H1 (cell line): ENCODE data around the gene ITGA3. TPM values are rescaled to one million over a fixed set of nuclear protein-coding genes. Genes with fewer than 3 reads are reported as not detected.

Experiments
- CTCF ChIA-PET: fragments of 300-600 bp; sonication (Branson Sonifier 250); formaldehyde crosslinking; loops from one replicate; lab custom pipeline; 2021; ENCODE audit not compliant: partially characterized antibody; lab: Charles Lee
- POLR2A ChIA-PET: fragments of 300-600 bp; sonication (Branson Sonifier 250); formaldehyde crosslinking; loops from one replicate; lab custom pipeline; 2021; ENCODE audit warnings: inconsistent platforms; ENCODE audit not compliant: partially characterized antibody; lab: Charles Lee
- DNase-seq, 2 experiments: peaks; one replicate each; pipeline versions ENCODE4 v3.0.0 to v3.0.0-alpha.2; 2010 to 2022; ENCODE audit warnings: low spot score in 2 of 2, low read depth in 1 of 2, mixed read lengths in 1 of 2
- FAIRE-seq: peaks from 2 replicates; lab custom pipeline; 2011; peaks lifted over from hg19 to GRCh38; lab: Jason Lieb, UNC
- H2AFZ ChIP-seq: 2 replicates; pipeline ENCODE4 v1.8.1; 2012; ENCODE audit warnings: low read length, inconsistent platforms
- H2AK5ac ChIP-seq: 2 replicates; pipeline ENCODE4 v1.6.1; 2013; ENCODE audit warnings: low read depth, low read length
- H2BK120ac ChIP-seq: replicated peaks from 2 replicates; pipeline ENCODE3; 2013; ENCODE audit warnings: low read depth, low read length, inconsistent platforms
- H2BK12ac ChIP-seq: 2 replicates; pipeline ENCODE4 v1.6.1; 2013; ENCODE audit warnings: low read depth, low read length
- H2BK15ac ChIP-seq: 2 replicates; pipeline ENCODE4 v1.6.1; 2013; ENCODE audit warnings: low read length
- H2BK20ac ChIP-seq: 2 replicates; pipeline ENCODE4 v1.6.1; 2013; ENCODE audit warnings: low read length
- H2BK5ac ChIP-seq: 2 replicates; pipeline ENCODE4 v1.6.1; 2013; ENCODE audit warnings: low read depth, low read length
- H3K14ac ChIP-seq: 2 replicates; pipeline ENCODE4 v1.6.1; 2013; ENCODE audit warnings: inconsistent platforms; ENCODE audit not compliant: insufficient read length
- H3K18ac ChIP-seq: 2 replicates; pipeline ENCODE4 v1.6.1; 2013; ENCODE audit warnings: low read length; ENCODE audit errors: extremely low read depth
- H3K23ac ChIP-seq: 2 replicates; pipeline ENCODE4 v1.6.1; 2013; ENCODE audit warnings: inconsistent platforms; ENCODE audit not compliant: insufficient read length
- H3K23me2 ChIP-seq: 2 replicates; pipeline ENCODE4 v1.6.1; 2013; ENCODE audit warnings: low read depth, low read length
- H3K27ac ChIP-seq: 2 replicates; pipeline ENCODE4 v1.6.1; 2011; ENCODE audit warnings: low read depth, low read length, inconsistent platforms
- H3K27me3 ChIP-seq, 4 experiments: replicated peaks in 1 of 4; 1 replicate in 1 of 4; 2 replicates in 3 of 4; pipeline versions ENCODE4 v1.6.1 to v1.8.1; 2011 to 2013; ENCODE audit warnings: low read length in 3 of 4, mild to moderate bottlenecking in 3 of 4, inconsistent platforms in 2 of 4, mixed read lengths in 2 of 4, moderate library complexity in 1 of 4; ENCODE audit not compliant: control insufficient read depth in 3 of 4, insufficient read depth in 3 of 4; ENCODE audit errors: extremely low read depth in 1 of 4
- H3K36me3 ChIP-seq, 4 experiments: 2 replicates each; pipeline versions ENCODE4 v1.6.1 to v1.8.1; 2011 to 2013; ENCODE audit warnings: mild to moderate bottlenecking in 4 of 4, low read length in 3 of 4, moderate library complexity in 2 of 4, control low read depth in 1 of 4, inconsistent platforms in 1 of 4; ENCODE audit not compliant: insufficient read depth in 4 of 4, control insufficient read depth in 2 of 4
- H3K4ac ChIP-seq: replicated peaks from 2 replicates; pipeline ENCODE3; 2013; ENCODE audit warnings: low read length, low read depth, mixed read lengths, inconsistent platforms; ENCODE audit not compliant: insufficient read length
- H3K4me1 ChIP-seq, 4 experiments: replicated peaks in 1 of 4; 1 replicate in 1 of 4; 2 replicates in 3 of 4; pipeline versions ENCODE4 v1.6.1 to v1.8.1; 2011 to 2013; ENCODE audit warnings: low read length in 3 of 4, inconsistent platforms in 2 of 4, mixed read lengths in 1 of 4; ENCODE audit not compliant: insufficient read depth in 4 of 4, control insufficient read depth in 3 of 4
- H3K4me2 ChIP-seq, 2 experiments: 2 replicates each; pipeline versions ENCODE4 v1.6.1 to v1.8.1; 2011 to 2013; ENCODE audit warnings: low read depth in 2 of 2, low read length in 2 of 2, control low read depth in 1 of 2, inconsistent platforms in 1 of 2, mild to moderate bottlenecking in 1 of 2; ENCODE audit not compliant: insufficient read depth in 1 of 2
- H3K4me3 ChIP-seq, 4 experiments: fragments of 200-600, 300-600 bp in 1 of 4; sonication (generic), shearing (Covaris generic), sonication (Bioruptor Twin) in 1 of 4; 2 replicates each; pipeline versions ENCODE4 v1.5.1 to v1.8.1; 2011 to 2016; ENCODE audit warnings: low read length in 4 of 4, low read depth in 3 of 4, control low read depth in 2 of 4, inconsistent platforms in 2 of 4, mild to moderate bottlenecking in 2 of 4, mixed read lengths in 1 of 4, moderate library complexity in 1 of 4; ENCODE audit not compliant: insufficient read depth in 2 of 4; ENCODE audit errors: extremely low read depth in 1 of 4
- H3K56ac ChIP-seq: replicated peaks from 2 replicates; pipeline ENCODE3; 2013; ENCODE audit warnings: low read depth, mild to moderate bottlenecking, mixed read lengths, low read length, inconsistent platforms; ENCODE audit not compliant: insufficient read length
- H3K79me1 ChIP-seq: 2 replicates; pipeline ENCODE4 v1.6.1; 2013; ENCODE audit warnings: low read depth, low read length, control low read depth
- H3K79me2 ChIP-seq, 2 experiments: 2 replicates each; pipeline versions ENCODE4 v1.6.1 to v1.8.1; 2012 to 2013; ENCODE audit warnings: low read length in 2 of 2, mild to moderate bottlenecking in 2 of 2, inconsistent platforms in 1 of 2; ENCODE audit not compliant: insufficient read depth in 2 of 2, control insufficient read depth in 1 of 2
- H3K9ac ChIP-seq, 4 experiments: replicated peaks in 1 of 4; 1 replicate in 1 of 4; 2 replicates in 3 of 4; pipeline versions ENCODE4 v1.6.1 to v1.8.1; 2011 to 2013; ENCODE audit warnings: low read depth in 3 of 4, low read length in 3 of 4, control low read depth in 2 of 4, mild to moderate bottlenecking in 2 of 4, moderate library complexity in 2 of 4, inconsistent platforms in 1 of 4; ENCODE audit errors: extremely low read depth in 1 of 4
- H3K9me3 ChIP-seq, 2 experiments: 2 replicates each; pipeline versions ENCODE4 v1.6.1 to v1.8.1; 2012 to 2013; ENCODE audit warnings: mild to moderate bottlenecking in 2 of 2, moderate library complexity in 2 of 2, control low read depth in 1 of 2, inconsistent platforms in 1 of 2, low read depth in 1 of 2, low read length in 1 of 2, mixed read lengths in 1 of 2; ENCODE audit not compliant: insufficient read depth in 2 of 2
- H4K20me1 ChIP-seq, 2 experiments: replicated peaks in 1 of 2; 2 replicates each; pipeline versions ENCODE3 to v1.8.1; 2011 to 2013; ENCODE audit warnings: inconsistent platforms in 2 of 2, low read length in 2 of 2, mild to moderate bottlenecking in 1 of 2; ENCODE audit not compliant: insufficient read depth in 2 of 2, control insufficient read depth in 1 of 2
- H4K5ac ChIP-seq: 2 replicates; pipeline ENCODE4 v1.6.1; 2013; ENCODE audit warnings: low read length, low read depth, mixed read lengths, inconsistent platforms; ENCODE audit not compliant: insufficient read length
- H4K8ac ChIP-seq: 2 replicates; pipeline ENCODE4 v1.8.0; 2013; ENCODE audit warnings: mild to moderate bottlenecking, moderate library complexity, low read length, inconsistent platforms; ENCODE audit not compliant: insufficient read depth; ENCODE audit errors: extremely low read depth
- H4K91ac ChIP-seq: replicated peaks from 2 replicates; pipeline ENCODE3; 2013; ENCODE audit warnings: low read length, mixed read lengths, inconsistent platforms; ENCODE audit not compliant: insufficient read length
- BACH1 ChIP-seq: IDR thresholded peaks from 2 replicates; pipeline ENCODE4 v1.6.1; 2012; ENCODE audit warnings: low read length, improper control_type of control experiment
- CEBPB ChIP-seq: IDR thresholded peaks from 2 replicates; pipeline ENCODE4 v1.6.1; 2012; ENCODE audit warnings: low read depth, low read length
- CHD1 ChIP-seq: IDR thresholded peaks from 2 replicates; pipeline ENCODE4 v1.6.1; 2012; ENCODE audit warnings: low read depth, low read length, improper control_type of control experiment
- GTF2F1 ChIP-seq: IDR thresholded peaks from 2 replicates; pipeline ENCODE4 v1.6.1; 2012; ENCODE audit warnings: low read depth, low read length, improper control_type of control experiment, borderline replicate concordance
- JUND ChIP-seq: IDR thresholded peaks from 2 replicates; pipeline ENCODE4 v1.6.1; 2011; ENCODE audit warnings: mild to moderate bottlenecking, improper control_type of control experiment, low read length
- KDM1A ChIP-seq: fragments of 200-600, 300-600 bp; sonication (generic); IDR thresholded peaks from 2 replicates; pipeline ENCODE4 v1.7.1; 2016; ENCODE audit warnings: mild to moderate bottlenecking, low read length, borderline replicate concordance
- KDM5A ChIP-seq: fragments of 200-600 bp; IDR thresholded peaks from 2 replicates; pipeline ENCODE4 v1.7.1; 2012; ENCODE audit warnings: mild to moderate bottlenecking, low read length, inconsistent platforms, mixed read lengths
- SAP30 ChIP-seq: fragments of 300-600 bp; sonication (generic); IDR thresholded peaks from 2 replicates; pipeline ENCODE4 v1.7.1; 2012; ENCODE audit warnings: low read length, moderate library complexity, mild to moderate bottlenecking, inconsistent platforms; ENCODE audit not compliant: insufficient read depth, insufficient replicate concordance
- SRF ChIP-seq: IDR thresholded peaks from 2 replicates; pipeline ENCODE4 v1.6.1; 2011; ENCODE audit warnings: mild to moderate bottlenecking, low read depth, low read length, moderate library complexity
- SUZ12 ChIP-seq: fragments of 200-600 bp; sonication (generic); IDR thresholded peaks from 2 replicates; pipeline ENCODE4 v1.6.1; 2012; ENCODE audit warnings: mild to moderate bottlenecking, inconsistent platforms, low read length, moderate library complexity, mixed read lengths
- TEAD4 ChIP-seq: IDR thresholded peaks from 2 replicates; pipeline ENCODE4 v1.6.1; 2012; ENCODE audit warnings: low read depth, low read length, inconsistent platforms, mixed read lengths
- WGBS, 2 experiments: shearing (Covaris generic) in 1 of 2; methylation state at CpG; one replicate each; pipeline versions ENCODE4 v1.1.6 to v1.1.7; 2013 to 2015; ENCODE audit warnings: low lambda C conversion rate in 2 of 2, mixed read lengths in 2 of 2, inconsistent platforms in 1 of 2, low coverage in 1 of 2, missing lambda C conversion rate in 1 of 2; ENCODE audit not compliant: insufficient replicate concordance in 2 of 2, insufficient coverage in 1 of 2, insufficient read length in 1 of 2; ENCODE audit errors: extremely low coverage in 1 of 2, missing lambda C conversion rate in 1 of 2; 5-methylcytosine and 5-hydroxymethylcytosine counted together
- polyA plus RNA-seq, 7 experiments: library from polyadenylated mRNA; depleted of rRNA in 3 of 7; stranded (reverse) in 5 of 7; unstranded in 2 of 7; fragments of >200 nt in 5 of 7; fragments of 200-250 nt in 2 of 7; gene quantifications; 1 replicate in 5 of 7; 2 replicates in 1 of 7; 4 replicates in 1 of 7; pipeline versions ENCODE4 v1.2.1 to v1.2.3, GENCODE V29; 2011 to 2013; ENCODE audit warnings: missing spikeins in 2 of 7, mixed read lengths in 2 of 7
- total RNA-seq: library from RNA; stranded (reverse); fragmentation: NEBNext Ultra II Directional; extraction: Animal tissue kit (Norgen Biotek cat#: 25700); gene quantifications from 2 replicates; pipeline ENCODE4 v1.2.1, GENCODE V29; 2021

ITGA3 gene
- total and polyA plus RNA-seq, 2 of the 8 experiments (the other 6 are each of a cell fraction or from before 2014, with no cell fraction given): 24.0 to 24.2 TPM

GRCh38 chr17:50100480-50100883, 44.6 kb downstream of the ITGA3 start:
- H3K23ac ChIP-seq: no peak overlapping the region
- peaks cover 3% of the 10 kb centered on the region for H3K79me1 ChIP-seq
- WGBS, 2 experiments: 91% methylated on average over 5 of the region's 5 CpGs; no CpG with 5 or more reads in 1 of the 2 experiments
- H3K36me3 ChIP-seq: peaks cover 0 to 9% (median 0%) of the 10 kb centered on the region in 4 experiments; a peak in 1 of 8 replicates
- no peak overlapping the region for H2BK15ac ChIP-seq
- H3K27ac ChIP-seq: no peak overlapping the region
- FAIRE-seq (no peak), DNase-seq (no peak)
- H3K4me3 ChIP-seq: no peak overlapping the region
- H2BK5ac ChIP-seq: no peak overlapping the region
- no peak overlapping the region for H3K56ac ChIP-seq
- H2BK12ac ChIP-seq: no peak overlapping the region
- TF ChIP-seq GTF2F1 (no peak), SAP30 (no peak), SUZ12 (no peak), KDM1A (no peak), KDM5A (no peak), SRF (no peak), TEAD4 (no peak), CEBPB (no peak), BACH1 (no peak), JUND (no peak), CHD1 (no peak)
- H3K4me2 ChIP-seq: no peak overlapping the region; a peak in 2 of 4 replicates
- ChIA-PET CTCF (interaction anchor here (0.6 to 15.7 kb wide), 12 partner anchors 8 to 263 kb away, joined by 3 to 412 read pairs (median 4); no protein-coding TSS in a partner anchor), POLR2A (interaction anchor here (1.4 to 1.7 kb wide), 2 partner anchors 10 to 14 kb away, joined by 5 to 6 read pairs; no protein-coding TSS in a partner anchor)
- H3K9me3 ChIP-seq: no peaks in the 10 kb centered on the region
- H3K9ac ChIP-seq: no peak overlapping the region
- H4K20me1 ChIP-seq: no peaks in the 10 kb centered on the region
- no peak overlapping the region for H2AK5ac ChIP-seq
- no peak overlapping the region for H3K4ac ChIP-seq
- H3K27me3 ChIP-seq: no peaks in the 10 kb centered on the region; a peak in 1 of 7 replicates
- H2BK120ac ChIP-seq: no peak overlapping the region
- H2BK20ac ChIP-seq: no peak overlapping the region
- no peak overlapping the region for H4K5ac ChIP-seq
- H3K14ac ChIP-seq: no peak overlapping the region
- peaks cover 0 to 25% (median 16%) of the 10 kb centered on the region in 4 experiments; a peak in 6 of 7 replicates for H3K4me1 ChIP-seq
- H2AFZ ChIP-seq: no peak overlapping the region
- peaks cover 0 to 4% of the 10 kb centered on the region in 2 experiments; a peak in 1 of 4 replicates for H3K79me2 ChIP-seq
- no peak overlapping the region for H4K8ac ChIP-seq
- H4K91ac ChIP-seq: no peak overlapping the region
- H3K18ac ChIP-seq: no peak overlapping the region
- peaks cover 8% of the 10 kb centered on the region for H3K23me2 ChIP-seq
